Activated naive CD8-positive, alpha-beta T cell treated with anti-CD3 and anti-CD28 coated beads, Interleukin-2, amount 50 U/mL, for 24 hours (primary cell): ENCODE measurements around the gene THADA.

ENCODE experiments used
- ATAC-seq: fragments of 150-1000 bp; cut with Tn5 transposase; one replicate; pipeline ENCODE4 v1.10.0; 2021
- DNase-seq: peaks from one replicate; pipeline ENCODE4 v3.0.0; 2021
- H3K27ac Mint-ChIP-seq: one replicate; pipeline ENCODE4 v1.8.0; 2021; ENCODE audit warnings: mild to moderate bottlenecking, mixed read lengths
- H3K27me3 Mint-ChIP-seq: one replicate; pipeline ENCODE4 v1.8.0; 2021; ENCODE audit warnings: mixed read lengths
- H3K36me3 Mint-ChIP-seq: one replicate; pipeline ENCODE4 v1.8.0; 2021; ENCODE audit warnings: low read depth, mixed read lengths
- H3K4me1 Mint-ChIP-seq: one replicate; pipeline ENCODE4 v1.8.0; 2021; ENCODE audit warnings: mixed read lengths
- H3K4me3 Mint-ChIP-seq: one replicate; pipeline ENCODE4 v1.8.0; 2021; ENCODE audit warnings: mild to moderate bottlenecking, moderate library complexity, mixed read lengths
- H3K9me3 Mint-ChIP-seq: one replicate; pipeline ENCODE4 v1.8.0; 2021; ENCODE audit warnings: mixed read lengths

Gene THADA

GRCh38 chr2:43461453-43462073, 134.3 kb downstream of the THADA start:
- no peaks in the 10 kb centered on the region for H3K27me3 Mint-ChIP-seq
- H3K27ac Mint-ChIP-seq, result no peak overlapping the region
- H3K36me3 Mint-ChIP-seq, result peaks cover 13% of the 10 kb centered on the region
- H3K9me3 Mint-ChIP-seq, result no peaks in the 10 kb centered on the region
- ATAC-seq (no peak), DNase-seq (no peak)
- H3K4me1 Mint-ChIP-seq, result peaks cover 10% of the 10 kb centered on the region
- no peak overlapping the region for H3K4me3 Mint-ChIP-seq

- H3K9me3 Mint-ChIP-seq, result no peaks in the 10 kb centered on the region
- H3K27ac Mint-ChIP-seq, result no peak overlapping the region
- ATAC-seq (no peak), DNase-seq (no peak)
- no peak overlapping the region for H3K4me3 Mint-ChIP-seq
- peaks cover 17% of the 10 kb centered on the region for H3K4me1 Mint-ChIP-seq
- H3K36me3 Mint-ChIP-seq, result peaks cover 9% of the 10 kb centered on the region
- H3K27me3 Mint-ChIP-seq, result no peaks in the 10 kb centered on the region
Observed at GRCh38 chr2:43460611-43461365, 135.1 kb downstream of the THADA start.

- Mint-ChIP-seq H3K4me1 (peaks cover 22% of the 10 kb centered on the region), H3K27me3 (no peaks in the 10 kb centered on the region), H3K9me3 (no peaks in the 10 kb centered on the region), H3K27ac (no peak overlapping the region), H3K4me3 (no peak overlapping the region), H3K36me3 (peaks cover 9% of the 10 kb centered on the region)
- ATAC-seq (no peak), DNase-seq (no peak)
Observed at GRCh38 chr2:43460174-43460546, 135.7 kb downstream of the THADA start.

GRCh38 chr2:43459446-43460173, 136.2 kb downstream of the THADA start:
- DNase-seq (no peak), ATAC-seq (no peak)
- H3K4me3 Mint-ChIP-seq, result no peak overlapping the region
- no peaks in the 10 kb centered on the region for H3K27me3 Mint-ChIP-seq
- peaks cover 23% of the 10 kb centered on the region for H3K4me1 Mint-ChIP-seq
- H3K36me3 Mint-ChIP-seq, result peaks cover 11% of the 10 kb centered on the region
- H3K9me3 Mint-ChIP-seq, result no peaks in the 10 kb centered on the region
- H3K27ac Mint-ChIP-seq, result no peak overlapping the region

GRCh38 chr2:43458014-43458628, 137.7 kb downstream of the THADA start:
- Mint-ChIP-seq H3K27me3 (no peaks in the 10 kb centered on the region), H3K27ac (no peak overlapping the region), H3K9me3 (no peaks in the 10 kb centered on the region), H3K4me3 (no peak overlapping the region), H3K36me3 (peaks cover 16% of the 10 kb centered on the region), H3K4me1 (peaks cover 23% of the 10 kb centered on the region)
- ATAC-seq (no peak), DNase-seq (no peak)

GRCh38 chr2:43455731-43456642, 139.9 kb downstream of the THADA start:
- no peaks in the 10 kb centered on the region for H3K9me3 Mint-ChIP-seq
- ATAC-seq, result no peak
- no peak for DNase-seq
- H3K4me1 Mint-ChIP-seq, result peaks cover 23% of the 10 kb centered on the region
- H3K27me3 Mint-ChIP-seq, result no peaks in the 10 kb centered on the region
- peaks cover 33% of the 10 kb centered on the region for H3K36me3 Mint-ChIP-seq
- H3K4me3 Mint-ChIP-seq, result no peak overlapping the region
- no peak overlapping the region for H3K27ac Mint-ChIP-seq

GRCh38 chr2:43455296-43455695, 140.5 kb downstream of the THADA start:
- Mint-ChIP-seq H3K4me1 (peaks cover 22% of the 10 kb centered on the region), H3K4me3 (no peak overlapping the region), H3K27me3 (no peaks in the 10 kb centered on the region), H3K36me3 (peaks cover 34% of the 10 kb centered on the region), H3K27ac (no peak overlapping the region), H3K9me3 (no peaks in the 10 kb centered on the region)
- no peak for DNase-seq
- ATAC-seq, result no peak

GRCh38 chr2:43454791-43455190, 141.0 kb downstream of the THADA start:
- Mint-ChIP-seq H3K36me3 (peaks cover 37% of the 10 kb centered on the region), H3K9me3 (no peaks in the 10 kb centered on the region), H3K27ac (no peak overlapping the region), H3K4me1 (peaks cover 22% of the 10 kb centered on the region), H3K4me3 (no peak overlapping the region), H3K27me3 (no peaks in the 10 kb centered on the region)
- DNase-seq (no peak), ATAC-seq (no peak)

- H3K9me3 Mint-ChIP-seq, result no peaks in the 10 kb centered on the region
- peaks cover 17% of the 10 kb centered on the region for H3K4me1 Mint-ChIP-seq
- ATAC-seq, result no peak
- no peak overlapping the region for H3K4me3 Mint-ChIP-seq
- H3K36me3 Mint-ChIP-seq, result peaks cover 41% of the 10 kb centered on the region
- DNase-seq, result no peak
- no peak overlapping the region for H3K27ac Mint-ChIP-seq
- H3K27me3 Mint-ChIP-seq, result no peaks in the 10 kb centered on the region
Observed at GRCh38 chr2:43453179-43454170, 142.4 kb downstream of the THADA start.

GRCh38 chr2:43452318-43452731, 143.5 kb downstream of the THADA start:
- Mint-ChIP-seq H3K4me3 (no peak overlapping the region), H3K36me3 (peaks cover 38% of the 10 kb centered on the region), H3K9me3 (no peaks in the 10 kb centered on the region), H3K4me1 (peaks cover 15% of the 10 kb centered on the region), H3K27ac (no peak overlapping the region), H3K27me3 (no peaks in the 10 kb centered on the region)
- no peak for ATAC-seq
- DNase-seq, result no peak

GRCh38 chr2:43450617-43451016, 145.2 kb downstream of the THADA start:
- Mint-ChIP-seq H3K27me3 (no peaks in the 10 kb centered on the region), H3K9me3 (no peaks in the 10 kb centered on the region), H3K36me3 (peaks cover 43% of the 10 kb centered on the region), H3K4me3 (no peak overlapping the region), H3K27ac (no peak overlapping the region), H3K4me1 (peaks cover 5% of the 10 kb centered on the region)
- DNase-seq (no peak), ATAC-seq (no peak)

- Mint-ChIP-seq H3K4me1 (no peaks in the 10 kb centered on the region), H3K27me3 (no peaks in the 10 kb centered on the region), H3K4me3 (no peak overlapping the region), H3K27ac (no peak overlapping the region), H3K36me3 (peaks cover 40% of the 10 kb centered on the region), H3K9me3 (no peaks in the 10 kb centered on the region)
- DNase-seq (no peak), ATAC-seq (no peak)
Observed at GRCh38 chr2:43448822-43449110, 147.1 kb downstream of the THADA start.
